Measurements from ENCODE around the gene CHIT1.

DNA sequence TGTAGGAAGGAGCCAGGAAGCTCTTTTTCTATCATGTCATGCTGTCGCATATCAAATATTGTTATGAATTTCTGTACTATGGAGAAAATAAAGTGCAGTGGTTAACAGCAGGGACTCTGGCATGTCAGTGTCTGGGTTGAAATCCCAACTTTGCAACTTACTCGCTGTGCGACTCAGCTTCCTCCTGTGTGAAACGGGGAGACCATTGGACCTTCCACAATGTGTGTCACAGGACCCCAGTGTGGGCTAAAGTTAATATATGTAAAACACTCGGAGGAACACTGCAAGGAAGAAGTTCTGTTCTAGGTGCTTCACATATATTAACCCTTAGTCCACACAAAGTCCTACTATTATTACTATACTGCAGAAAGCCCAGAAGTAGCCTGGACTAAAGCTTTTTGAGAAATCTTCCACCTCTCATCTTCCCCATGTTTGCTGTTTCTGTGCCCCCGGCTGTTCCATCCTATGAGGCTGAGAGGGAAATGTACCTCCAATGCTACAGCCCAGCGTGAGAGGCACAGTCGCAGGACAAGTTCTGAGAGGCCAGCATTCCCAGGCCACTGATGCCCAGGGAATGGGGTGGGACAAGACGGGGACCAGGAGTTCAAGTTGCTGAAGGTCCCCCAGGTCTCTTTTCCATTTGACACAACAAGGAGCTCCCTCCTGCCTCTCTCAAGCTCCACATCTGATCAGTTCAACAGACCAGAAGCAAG, 1.9 kb downstream of the CHIT1 start:
- TF ChIP-seq, protein P1, sequence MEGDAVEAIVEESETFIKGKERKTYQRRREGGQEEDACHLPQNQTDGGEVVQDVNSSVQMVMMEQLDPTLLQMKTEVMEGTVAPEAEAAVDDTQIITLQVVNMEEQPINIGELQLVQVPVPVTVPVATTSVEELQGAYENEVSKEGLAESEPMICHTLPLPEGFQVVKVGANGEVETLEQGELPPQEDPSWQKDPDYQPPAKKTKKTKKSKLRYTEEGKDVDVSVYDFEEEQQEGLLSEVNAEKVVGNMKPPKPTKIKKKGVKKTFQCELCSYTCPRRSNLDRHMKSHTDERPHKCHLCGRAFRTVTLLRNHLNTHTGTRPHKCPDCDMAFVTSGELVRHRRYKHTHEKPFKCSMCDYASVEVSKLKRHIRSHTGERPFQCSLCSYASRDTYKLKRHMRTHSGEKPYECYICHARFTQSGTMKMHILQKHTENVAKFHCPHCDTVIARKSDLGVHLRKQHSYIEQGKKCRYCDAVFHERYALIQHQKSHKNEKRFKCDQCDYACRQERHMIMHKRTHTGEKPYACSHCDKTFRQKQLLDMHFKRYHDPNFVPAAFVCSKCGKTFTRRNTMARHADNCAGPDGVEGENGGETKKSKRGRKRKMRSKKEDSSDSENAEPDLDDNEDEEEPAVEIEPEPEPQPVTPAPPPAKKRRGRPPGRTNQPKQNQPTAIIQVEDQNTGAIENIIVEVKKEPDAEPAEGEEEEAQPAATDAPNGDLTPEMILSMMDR (IDR thresholded peaks at IDR 0.05), result no peak
- TF ChIP-seq POLR2A (IDR thresholded peaks at IDR 0.05), result no peak
